Liver (tissue), 9 donors: ENCODE measurements around the gene GRN. TPM values are rescaled to one million over a fixed set of nuclear protein-coding genes. Genes with fewer than 3 reads are reported as not detected.

Experiments
- DNase-seq: peaks from one replicate; pipeline ENCODE4 v3.0.0-alpha.2; 2017; ENCODE audit warnings: low spot score
- H3K27ac ChIP-seq, 2 donors: one replicate each; pipeline ENCODE4 v1.7.0; 2013; ENCODE audit warnings: inconsistent platforms in 2 of 2, low read length in 2 of 2, control low read depth in 1 of 2, low read depth in 1 of 2, mild to moderate bottlenecking in 1 of 2
- H3K27me3 ChIP-seq, 4 donors: one replicate each; pipeline versions ENCODE4 v1.6.1 to v1.7.0; 2013; ENCODE audit warnings: low read length in 3 of 4, inconsistent platforms in 1 of 4, mild to moderate bottlenecking in 1 of 4, moderate library complexity in 1 of 4; ENCODE audit not compliant: control insufficient read depth in 4 of 4, insufficient read depth in 4 of 4
- H3K36me3 ChIP-seq, 4 donors: one replicate each; pipeline versions ENCODE4 v1.6.1 to v1.7.0; 2013; ENCODE audit warnings: low read length in 3 of 4, mild to moderate bottlenecking in 3 of 4, low read depth in 1 of 4, moderate library complexity in 1 of 4; ENCODE audit not compliant: control insufficient read depth in 4 of 4, insufficient read depth in 3 of 4
- H3K4me1 ChIP-seq, 4 donors: one replicate each; pipeline versions ENCODE4 v1.6.1 to v1.7.0; 2013; ENCODE audit warnings: low read length in 3 of 4, mild to moderate bottlenecking in 3 of 4, moderate library complexity in 1 of 4; ENCODE audit not compliant: control insufficient read depth in 4 of 4, insufficient read depth in 4 of 4
- H3K4me3 ChIP-seq, 3 donors: one replicate each; pipeline versions ENCODE4 v1.6.1 to v1.7.0; 2013; ENCODE audit warnings: low read length in 3 of 3, control low read depth in 1 of 3, low read depth in 1 of 3, mild to moderate bottlenecking in 1 of 3
- H3K9ac ChIP-seq, 2 donors: one replicate each; pipeline ENCODE4 v1.7.0; 2013; ENCODE audit warnings: low read length in 2 of 2, mild to moderate bottlenecking in 2 of 2, moderate library complexity in 2 of 2, control low read depth in 1 of 2, low read depth in 1 of 2
- H3K9me3 ChIP-seq, 4 donors: one replicate each; pipeline versions ENCODE4 v1.6.1 to v1.7.0; 2013; ENCODE audit warnings: low read length in 3 of 4; ENCODE audit not compliant: control insufficient read depth in 4 of 4
- FOXA1 ChIP-seq: IDR thresholded peaks from 2 replicates; pipeline ENCODE4 v1.6.1; 2016; ENCODE audit warnings: antibody characterized with exemption
- FOXA2 ChIP-seq: IDR thresholded peaks from 2 replicates; pipeline ENCODE4 v1.6.1; 2016; ENCODE audit warnings: antibody characterized with exemption
- GABPA ChIP-seq, 2 donors: IDR thresholded peaks in 1 of 2; conservative IDR thresholded peaks in 1 of 2; 2 replicates each; pipeline ENCODE4 v1.6.1; 2016; ENCODE audit warnings: antibody characterized with exemption in 2 of 2, mild to moderate bottlenecking in 1 of 2, moderate library complexity in 1 of 2
- HNF4A ChIP-seq, 2 donors: conservative IDR thresholded peaks; 2 replicates each; pipeline ENCODE4 v1.6.1; 2016; ENCODE audit warnings: antibody characterized with exemption in 2 of 2, mild to moderate bottlenecking in 2 of 2
- HNF4G ChIP-seq: IDR thresholded peaks from 2 replicates; pipeline ENCODE4 v1.6.1; 2016; ENCODE audit warnings: antibody characterized with exemption
- JUND ChIP-seq, 2 donors: IDR thresholded peaks; 2 replicates each; pipeline ENCODE4 v1.6.1; 2016; ENCODE audit warnings: antibody characterized with exemption in 2 of 2
- NR2F2 ChIP-seq: IDR thresholded peaks from 2 replicates; pipeline ENCODE4 v1.6.1; 2016; ENCODE audit warnings: antibody characterized with exemption
- RAD21 ChIP-seq, 2 donors: IDR thresholded peaks; 2 replicates each; pipeline ENCODE4 v1.6.1; 2016; ENCODE audit warnings: antibody characterized with exemption in 2 of 2, mild to moderate bottlenecking in 2 of 2
- RXRA ChIP-seq, 2 donors: IDR thresholded peaks; 2 replicates each; pipeline ENCODE4 v1.6.1; 2017 to 2018; ENCODE audit warnings: antibody characterized with exemption in 2 of 2, mild to moderate bottlenecking in 1 of 2
- SP1 ChIP-seq: IDR thresholded peaks from 2 replicates; pipeline ENCODE4 v1.6.1; 2018; ENCODE audit warnings: antibody characterized with exemption, mild to moderate bottlenecking
- TAF1 ChIP-seq: conservative IDR thresholded peaks from 2 replicates; pipeline ENCODE4 v1.6.1; 2016; ENCODE audit warnings: antibody characterized with exemption, mild to moderate bottlenecking
- YY1 ChIP-seq: IDR thresholded peaks from 2 replicates; pipeline ENCODE4 v1.6.1; 2016; ENCODE audit warnings: antibody characterized with exemption, mild to moderate bottlenecking
- WGBS: extraction: QIAGEN DNeasy Blood & Tissue Kit; methylation state at CpG from one replicate; pipeline ENCODE4 v1.1.7; 2013; 5-methylcytosine and 5-hydroxymethylcytosine counted together
- polyA plus RNA-seq, 2 donors: library from polyadenylated mRNA; stranded (reverse) in 1 of 2; unstranded in 1 of 2; fragments of 200-250 nt in 1 of 2; fragments of >200 nt in 1 of 2; fragmentation: Nextera tagmentation in 1 of 2; extraction: Ambion mirVana in 1 of 2; gene quantifications; one replicate each; pipeline versions ENCODE4 v1.2.1 to v1.2.3, GENCODE V29; 2013 to 2015
- total RNA-seq, 2 donors: library from RNA; depleted of rRNA; stranded (reverse); fragments of >200 nt; gene quantifications; one replicate each; pipeline ENCODE4 v1.2.3, GENCODE V29; 2014
- TF ChIP-seq, protein P1 (sequence below): IDR thresholded peaks from 2 replicates; pipeline ENCODE4 v1.6.1; 2016; ENCODE audit warnings: antibody characterized with exemption
- TF ChIP-seq, protein P2 (sequence below): fragments of 150-350 bp; IDR thresholded peaks from 2 replicates; pipeline ENCODE4 v1.5.1; 2017; ENCODE audit warnings: improper control_type of control experiment, low read depth, low read length; ENCODE audit not compliant: missing input control
- TF ChIP-seq, protein P3 (sequence below): IDR thresholded peaks from 2 replicates; pipeline ENCODE4 v1.6.1; 2016; ENCODE audit warnings: antibody characterized with exemption
- TF ChIP-seq, protein P4 (sequence below): IDR thresholded peaks from 2 replicates; pipeline ENCODE4 v1.6.1; 2016; ENCODE audit warnings: antibody characterized with exemption
- donor health status: healthy.
- donor health status: healthy.
- donor health status: healthy.
- donor health status: healthy.
- donor health status: healthy.

Gene GRN
- total and polyA plus RNA-seq, 4 donors: 90.9 to 166 (median 133) TPM

DNA sequence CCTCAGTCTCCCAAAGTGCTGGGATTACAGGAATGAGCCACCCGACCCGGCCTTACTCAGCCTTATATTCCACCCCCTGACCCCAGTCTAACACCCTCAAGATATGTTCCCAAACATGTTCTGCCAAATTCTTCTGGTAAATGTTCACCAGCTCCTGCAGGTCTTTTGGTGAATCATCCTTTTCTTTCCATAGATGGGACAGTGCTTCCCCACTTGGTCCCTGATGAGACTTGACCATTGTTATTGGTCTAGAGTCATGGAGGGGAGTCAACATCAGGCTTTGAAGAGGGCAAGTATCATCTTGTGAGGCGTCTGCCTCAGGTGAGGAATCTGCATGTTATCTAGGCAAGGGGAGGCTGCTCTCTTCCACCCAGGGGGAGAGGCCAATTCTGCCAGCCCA is 47.1 kb upstream of the GRN start:
- no peak overlapping the region for H3K4me3 ChIP-seq
- no peaks in the 10 kb centered on the region for H3K4me1 ChIP-seq
- no peak overlapping the region for H3K27ac ChIP-seq
- H3K27me3 ChIP-seq: no peaks in the 10 kb centered on the region
- H3K9me3 ChIP-seq: no peaks in the 10 kb centered on the region
- H3K36me3 ChIP-seq: no peaks in the 10 kb centered on the region
- WGBS: 82% methylated on average over 3 of the region's 3 CpGs
- no peak for TF ChIP-seq YY1
- no peak for TF ChIP-seq GABPA (IDR thresholded peaks at IDR 0.05 in 1 of 2, conservative IDR thresholded peaks at IDR 0.05 in 1 of 2)
- TF ChIP-seq HNF4G: no peak
- TF ChIP-seq, protein P1, sequence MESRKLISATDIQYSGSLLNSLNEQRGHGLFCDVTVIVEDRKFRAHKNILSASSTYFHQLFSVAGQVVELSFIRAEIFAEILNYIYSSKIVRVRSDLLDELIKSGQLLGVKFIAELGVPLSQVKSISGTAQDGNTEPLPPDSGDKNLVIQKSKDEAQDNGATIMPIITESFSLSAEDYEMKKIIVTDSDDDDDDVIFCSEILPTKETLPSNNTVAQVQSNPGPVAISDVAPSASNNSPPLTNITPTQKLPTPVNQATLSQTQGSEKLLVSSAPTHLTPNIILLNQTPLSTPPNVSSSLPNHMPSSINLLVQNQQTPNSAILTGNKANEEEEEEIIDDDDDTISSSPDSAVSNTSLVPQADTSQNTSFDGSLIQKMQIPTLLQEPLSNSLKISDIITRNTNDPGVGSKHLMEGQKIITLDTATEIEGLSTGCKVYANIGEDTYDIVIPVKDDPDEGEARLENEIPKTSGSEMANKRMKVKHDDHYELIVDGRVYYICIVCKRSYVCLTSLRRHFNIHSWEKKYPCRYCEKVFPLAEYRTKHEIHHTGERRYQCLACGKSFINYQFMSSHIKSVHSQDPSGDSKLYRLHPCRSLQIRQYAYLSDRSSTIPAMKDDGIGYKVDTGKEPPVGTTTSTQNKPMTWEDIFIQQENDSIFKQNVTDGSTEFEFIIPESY: no peak
- TF ChIP-seq RAD21 (IDR thresholded peaks at IDR 0.05): no peak
- TF ChIP-seq RXRA (IDR thresholded peaks at IDR 0.05): no peak
- TF ChIP-seq JUND (IDR thresholded peaks at IDR 0.05): no peak
- H3K9ac ChIP-seq: no peak overlapping the region
- no peak for DNase-seq

DNA sequence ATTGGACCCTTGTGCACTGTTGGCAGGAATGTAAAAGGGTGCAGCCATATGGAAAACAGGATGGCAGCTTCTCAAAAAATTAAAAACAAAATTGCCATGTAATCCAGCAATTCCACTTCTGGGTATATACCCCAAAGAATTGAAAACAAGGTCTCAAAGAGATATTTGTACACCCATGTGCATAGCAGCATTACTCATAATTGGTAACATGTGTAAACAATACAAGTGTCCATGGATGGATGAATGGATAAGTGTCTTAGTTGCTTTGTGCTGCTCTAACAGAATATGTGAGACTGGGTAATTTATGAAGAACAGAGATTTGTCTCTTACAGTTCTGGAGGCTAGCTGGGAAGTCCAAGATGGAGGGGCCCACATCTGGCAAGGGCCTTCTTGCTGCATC is 40.5 kb upstream of the GRN start:
- H3K27ac ChIP-seq: no peak overlapping the region
- peaks cover 0 to 7% (median 2%) of the 10 kb centered on the region in 4 donors for H3K27me3 ChIP-seq

DNA sequence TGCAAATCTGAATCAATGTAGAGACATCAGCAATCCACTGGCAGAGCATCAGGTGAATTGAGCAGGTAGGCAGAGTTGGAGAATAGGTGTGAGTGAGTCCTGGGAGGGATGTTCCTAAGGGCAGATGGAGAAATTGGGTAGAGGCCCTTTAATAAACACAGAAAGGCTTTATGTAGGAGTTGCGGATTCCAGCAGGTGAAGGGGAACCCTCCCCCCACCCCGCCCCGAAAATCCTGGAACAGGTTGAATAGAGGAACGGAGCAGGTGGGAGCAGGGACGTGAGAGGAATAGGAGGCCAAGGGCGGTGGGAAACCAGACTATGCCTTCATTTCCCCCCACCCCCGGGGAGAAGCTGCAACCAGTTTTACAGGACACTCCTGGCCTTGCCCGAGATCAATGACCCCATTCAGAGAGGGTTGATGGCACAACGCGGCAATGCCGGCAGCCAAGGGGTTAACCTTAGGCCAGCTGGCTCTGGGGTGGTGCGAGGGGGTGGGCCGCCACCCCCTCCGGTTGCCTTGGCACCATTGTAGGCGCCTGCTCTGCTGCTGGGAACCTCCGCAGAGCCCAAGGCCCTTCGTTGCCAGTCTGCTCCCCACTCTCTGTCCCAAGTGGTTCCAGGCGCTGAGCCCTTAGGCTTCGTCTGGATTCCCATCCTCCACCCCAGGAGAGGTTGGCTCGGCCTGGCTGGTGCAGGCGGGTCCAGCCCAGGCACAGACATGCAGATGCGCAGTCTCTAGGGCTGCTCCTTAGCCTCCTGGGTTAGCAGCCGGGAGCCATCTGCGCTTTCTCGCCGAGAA is 37.5 kb upstream of the GRN start:
- 8% methylated on average over 26 of the region's 26 CpGs for WGBS
- peaks cover 0 to 7% (median 2%) of the 10 kb centered on the region in 4 donors for H3K27me3 ChIP-seq
- H3K4me1 ChIP-seq: peaks cover 5 to 13% (median 8%) of the 10 kb centered on the region in 4 donors
- peak overlapping the region in 1 of 3 donors; percentile 34 for H3K4me3 ChIP-seq
- H3K9ac ChIP-seq: no peak overlapping the region
- DNase-seq: no peak
- no peaks in the 10 kb centered on the region for H3K36me3 ChIP-seq
- no peaks in the 10 kb centered on the region for H3K9me3 ChIP-seq
- no peak overlapping the region for H3K27ac ChIP-seq
- TF ChIP-seq, protein P2, sequence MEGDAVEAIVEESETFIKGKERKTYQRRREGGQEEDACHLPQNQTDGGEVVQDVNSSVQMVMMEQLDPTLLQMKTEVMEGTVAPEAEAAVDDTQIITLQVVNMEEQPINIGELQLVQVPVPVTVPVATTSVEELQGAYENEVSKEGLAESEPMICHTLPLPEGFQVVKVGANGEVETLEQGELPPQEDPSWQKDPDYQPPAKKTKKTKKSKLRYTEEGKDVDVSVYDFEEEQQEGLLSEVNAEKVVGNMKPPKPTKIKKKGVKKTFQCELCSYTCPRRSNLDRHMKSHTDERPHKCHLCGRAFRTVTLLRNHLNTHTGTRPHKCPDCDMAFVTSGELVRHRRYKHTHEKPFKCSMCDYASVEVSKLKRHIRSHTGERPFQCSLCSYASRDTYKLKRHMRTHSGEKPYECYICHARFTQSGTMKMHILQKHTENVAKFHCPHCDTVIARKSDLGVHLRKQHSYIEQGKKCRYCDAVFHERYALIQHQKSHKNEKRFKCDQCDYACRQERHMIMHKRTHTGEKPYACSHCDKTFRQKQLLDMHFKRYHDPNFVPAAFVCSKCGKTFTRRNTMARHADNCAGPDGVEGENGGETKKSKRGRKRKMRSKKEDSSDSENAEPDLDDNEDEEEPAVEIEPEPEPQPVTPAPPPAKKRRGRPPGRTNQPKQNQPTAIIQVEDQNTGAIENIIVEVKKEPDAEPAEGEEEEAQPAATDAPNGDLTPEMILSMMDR: no peak
- TF ChIP-seq, protein P3, sequence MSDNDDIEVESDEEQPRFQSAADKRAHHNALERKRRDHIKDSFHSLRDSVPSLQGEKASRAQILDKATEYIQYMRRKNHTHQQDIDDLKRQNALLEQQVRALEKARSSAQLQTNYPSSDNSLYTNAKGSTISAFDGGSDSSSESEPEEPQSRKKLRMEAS: no peak
- TF ChIP-seq GABPA (IDR thresholded peaks at IDR 0.05 in 1 of 2, conservative IDR thresholded peaks at IDR 0.05 in 1 of 2) (no peak), HNF4A (conservative IDR thresholded peaks at IDR 0.05) (no peak), NR2F2 (no peak), RAD21 (IDR thresholded peaks at IDR 0.05) (no peak), FOXA1 (no peak), JUND (IDR thresholded peaks at IDR 0.05) (no peak), TAF1 (no peak), SP1 (no peak), FOXA2 (no peak), HNF4G (no peak)
- TF ChIP-seq, protein P1: no peak

More for the DNA sequence above, 40.5 kb upstream of the GRN start:
- no peak for DNase-seq
- no peaks in the 10 kb centered on the region for H3K36me3 ChIP-seq
- H3K9me3 ChIP-seq: no peaks in the 10 kb centered on the region
- no peak overlapping the region for H3K4me3 ChIP-seq
- H3K9ac ChIP-seq: no peak overlapping the region
- H3K4me1 ChIP-seq: peaks cover 5 to 13% (median 8%) of the 10 kb centered on the region in 4 donors
- TF ChIP-seq, protein P4, sequence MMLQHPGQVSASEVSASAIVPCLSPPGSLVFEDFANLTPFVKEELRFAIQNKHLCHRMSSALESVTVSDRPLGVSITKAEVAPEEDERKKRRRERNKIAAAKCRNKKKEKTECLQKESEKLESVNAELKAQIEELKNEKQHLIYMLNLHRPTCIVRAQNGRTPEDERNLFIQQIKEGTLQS: no peak
- TF ChIP-seq JUND (IDR thresholded peaks at IDR 0.05) (no peak), RAD21 (IDR thresholded peaks at IDR 0.05) (no peak), HNF4A (conservative IDR thresholded peaks at IDR 0.05) (no peak)
- TF ChIP-seq, protein P2: no peak
